H9 (cell line): Measurements from ENCODE around the gene NUP210L. TPM values are rescaled to one million over a fixed set of nuclear protein-coding genes. Genes with fewer than 3 reads are reported as not detected.

Experiments used
- DNase-seq: peaks from one replicate; pipeline ENCODE4 v3.0.0-alpha.2; 2017
- H2AFZ ChIP-seq: one replicate; pipeline ENCODE4 v1.6.1; 2013; ENCODE audit warnings: mild to moderate bottlenecking, low read length, control low read depth, moderate library complexity
- H2AK5ac ChIP-seq: 2 replicates; pipeline ENCODE4 v1.6.1; 2013; ENCODE audit warnings: low read length, control low read depth, mixed read lengths; ENCODE audit not compliant: insufficient read length
- H2BK120ac ChIP-seq: one replicate; pipeline ENCODE4 v1.6.1; 2013; ENCODE audit warnings: low read depth, mild to moderate bottlenecking, low read length, control low read depth, inconsistent platforms; ENCODE audit not compliant: poor library complexity, severe bottlenecking
- H2BK12ac ChIP-seq: 2 replicates; pipeline ENCODE4 v1.6.1; 2013; ENCODE audit warnings: low read length, control low read depth, mixed read lengths, low read depth; ENCODE audit not compliant: insufficient read length
- H2BK15ac ChIP-seq: 2 replicates; pipeline ENCODE4 v1.6.1; 2013; ENCODE audit warnings: low read depth, low read length, control low read depth
- H2BK20ac ChIP-seq: one replicate; pipeline ENCODE4 v1.6.1; 2013; ENCODE audit warnings: low read depth, mild to moderate bottlenecking, low read length, control low read depth, inconsistent platforms; ENCODE audit not compliant: poor library complexity, severe bottlenecking
- H2BK5ac ChIP-seq: 2 replicates; pipeline ENCODE4 v1.6.1; 2013; ENCODE audit warnings: low read length, control low read depth, mixed read lengths; ENCODE audit not compliant: insufficient read length
- H3K14ac ChIP-seq: 2 replicates; pipeline ENCODE4 v1.6.1; 2013; ENCODE audit warnings: low read length, control low read depth; ENCODE audit not compliant: insufficient read depth
- H3K18ac ChIP-seq: 2 replicates; pipeline ENCODE4 v1.6.1; 2013; ENCODE audit warnings: low read depth, mild to moderate bottlenecking, mixed read lengths, low read length, control low read depth; ENCODE audit not compliant: insufficient read length
- H3K23ac ChIP-seq: 2 replicates; pipeline ENCODE4 v1.6.1; 2013; ENCODE audit warnings: low read length, control low read depth, mixed read lengths, low read depth; ENCODE audit not compliant: insufficient read length
- H3K23me2 ChIP-seq: 2 replicates; pipeline ENCODE4 v1.6.1; 2013; ENCODE audit warnings: low read depth, mild to moderate bottlenecking, mixed read lengths, low read length, control low read depth; ENCODE audit not compliant: insufficient read length, poor library complexity, severe bottlenecking
- H3K27ac ChIP-seq: 2 replicates; pipeline ENCODE4 v1.5.1; 2013; ENCODE audit warnings: low read length, control low read depth, mixed read lengths, low read depth; ENCODE audit not compliant: insufficient read length
- H3K27me3 ChIP-seq: 2 replicates; pipeline ENCODE4 v1.6.1; 2013; ENCODE audit warnings: low read length, control low read depth, inconsistent platforms; ENCODE audit not compliant: insufficient read depth
- H3K4ac ChIP-seq: 2 replicates; pipeline ENCODE4 v1.6.1; 2013; ENCODE audit warnings: low read depth, mild to moderate bottlenecking, control low read depth, inconsistent platforms, low read length, moderate library complexity
- H3K4me1 ChIP-seq: 2 replicates; pipeline ENCODE4 v1.6.1; 2013; ENCODE audit warnings: low read length, control low read depth, inconsistent platforms; ENCODE audit not compliant: insufficient read depth
- H3K4me2 ChIP-seq: 2 replicates; pipeline ENCODE4 v1.6.1; 2013; ENCODE audit warnings: low read length, control low read depth, mixed read lengths; ENCODE audit not compliant: insufficient read length, insufficient read depth
- H3K56ac ChIP-seq: 2 replicates; pipeline ENCODE4 v1.6.1; 2013; ENCODE audit warnings: low read depth, mild to moderate bottlenecking, mixed read lengths, low read length, control low read depth; ENCODE audit not compliant: insufficient read length
- H3K79me1 ChIP-seq: 2 replicates; pipeline ENCODE4 v1.6.1; 2013; ENCODE audit warnings: low read depth, mild to moderate bottlenecking, moderate library complexity, low read length, control low read depth, inconsistent platforms; ENCODE audit not compliant: insufficient read depth, poor library complexity, severe bottlenecking
- H3K79me2 ChIP-seq: 2 replicates; pipeline ENCODE4 v1.6.1; 2013; ENCODE audit warnings: low read length, control low read depth, inconsistent platforms; ENCODE audit not compliant: insufficient read depth
- H3K9ac ChIP-seq: 2 replicates; pipeline ENCODE4 v1.6.1; 2013; ENCODE audit warnings: low read length, control low read depth, mixed read lengths; ENCODE audit not compliant: insufficient read length; ENCODE audit errors: extremely low read depth
- H3K9me3 ChIP-seq: one replicate; pipeline ENCODE4 v1.6.1; 2013; ENCODE audit warnings: low read depth, low read length, inconsistent platforms; ENCODE audit not compliant: control insufficient read depth
- H3T11ph ChIP-seq: one replicate; pipeline ENCODE4 v1.6.1; 2013; ENCODE audit warnings: mild to moderate bottlenecking, low read length, control low read depth, inconsistent platforms
- H4K20me1 ChIP-seq: one replicate; pipeline ENCODE4 v1.6.1; 2013; ENCODE audit not compliant: control insufficient read depth, insufficient read length, insufficient read depth
- H4K5ac ChIP-seq: 2 replicates; pipeline ENCODE4 v1.6.1; 2013; ENCODE audit warnings: low read depth, mild to moderate bottlenecking, mixed read lengths, low read length, control low read depth; ENCODE audit not compliant: insufficient read length
- H4K8ac ChIP-seq: replicated peaks from 2 replicates; pipeline ENCODE4 v1.6.1; 2013; ENCODE audit warnings: low read length, control low read depth, mixed read lengths, low read depth; ENCODE audit not compliant: insufficient read length
- H4K91ac ChIP-seq: 2 replicates; pipeline ENCODE4 v1.6.1; 2013; ENCODE audit warnings: low read depth, mild to moderate bottlenecking, moderate library complexity, mixed read lengths, low read length, control low read depth; ENCODE audit not compliant: insufficient read length
- H3K27ac Mint-ChIP-seq, 3 experiments: 2 replicates in 2 of 3; 3 replicates in 1 of 3; pipeline ENCODE4 v1.8.0; 2020 to 2021; ENCODE audit warnings: mixed read lengths in 3 of 3, mild to moderate bottlenecking in 1 of 3, moderate library complexity in 1 of 3
- H3K27me3 Mint-ChIP-seq: 2 replicates; pipeline ENCODE4 v1.8.0; 2021; ENCODE audit warnings: low read depth, mild to moderate bottlenecking, moderate library complexity, mixed read lengths
- H3K36me3 Mint-ChIP-seq, 3 experiments: 2 replicates in 2 of 3; 3 replicates in 1 of 3; pipeline ENCODE4 v1.8.0; 2020 to 2021; ENCODE audit warnings: low read depth in 3 of 3, mixed read lengths in 3 of 3; ENCODE audit not compliant: insufficient read depth in 1 of 3
- H3K4me1 Mint-ChIP-seq, 2 experiments: 2 replicates each; pipeline ENCODE4 v1.8.0; 2020; ENCODE audit warnings: mixed read lengths in 2 of 2
- H3K4me3 Mint-ChIP-seq, 2 experiments: 2 replicates in 1 of 2; 3 replicates in 1 of 2; pipeline ENCODE4 v1.8.0; 2020 to 2021; ENCODE audit warnings: mild to moderate bottlenecking in 2 of 2, mixed read lengths in 2 of 2, moderate library complexity in 1 of 2
- H3K9me3 Mint-ChIP-seq, 2 experiments: 2 replicates in 1 of 2; 3 replicates in 1 of 2; pipeline ENCODE4 v1.8.0; 2020; ENCODE audit warnings: mild to moderate bottlenecking in 2 of 2, mixed read lengths in 2 of 2, moderate library complexity in 1 of 2
- CTCF ChIP-seq: fragments of 200-600 bp; sonication (generic); conservative IDR thresholded peaks from 3 replicates; pipeline ENCODE4 v1.8.0; 2021; ENCODE audit warnings: antibody characterized with exemption, mild to moderate bottlenecking
- WGBS: extraction: QIAGEN DNeasy Blood & Tissue Kit; methylation state at CpG from one replicate; pipeline ENCODE4 v1.1.7; 2013; ENCODE audit warnings: missing lambda C conversion rate, low lambda C conversion rate, mixed read lengths; ENCODE audit not compliant: insufficient read length; ENCODE audit errors: extremely low coverage; 5-methylcytosine and 5-hydroxymethylcytosine counted together
- total RNA-seq: library from RNA; stranded (reverse); gene quantifications from 2 replicates; pipeline ENCODE4 v1.2.1, GENCODE V29; 2021

The NUP210L gene
- total RNA-seq, 1 experiment from 2014 or later: 0.04 TPM

DNA sequence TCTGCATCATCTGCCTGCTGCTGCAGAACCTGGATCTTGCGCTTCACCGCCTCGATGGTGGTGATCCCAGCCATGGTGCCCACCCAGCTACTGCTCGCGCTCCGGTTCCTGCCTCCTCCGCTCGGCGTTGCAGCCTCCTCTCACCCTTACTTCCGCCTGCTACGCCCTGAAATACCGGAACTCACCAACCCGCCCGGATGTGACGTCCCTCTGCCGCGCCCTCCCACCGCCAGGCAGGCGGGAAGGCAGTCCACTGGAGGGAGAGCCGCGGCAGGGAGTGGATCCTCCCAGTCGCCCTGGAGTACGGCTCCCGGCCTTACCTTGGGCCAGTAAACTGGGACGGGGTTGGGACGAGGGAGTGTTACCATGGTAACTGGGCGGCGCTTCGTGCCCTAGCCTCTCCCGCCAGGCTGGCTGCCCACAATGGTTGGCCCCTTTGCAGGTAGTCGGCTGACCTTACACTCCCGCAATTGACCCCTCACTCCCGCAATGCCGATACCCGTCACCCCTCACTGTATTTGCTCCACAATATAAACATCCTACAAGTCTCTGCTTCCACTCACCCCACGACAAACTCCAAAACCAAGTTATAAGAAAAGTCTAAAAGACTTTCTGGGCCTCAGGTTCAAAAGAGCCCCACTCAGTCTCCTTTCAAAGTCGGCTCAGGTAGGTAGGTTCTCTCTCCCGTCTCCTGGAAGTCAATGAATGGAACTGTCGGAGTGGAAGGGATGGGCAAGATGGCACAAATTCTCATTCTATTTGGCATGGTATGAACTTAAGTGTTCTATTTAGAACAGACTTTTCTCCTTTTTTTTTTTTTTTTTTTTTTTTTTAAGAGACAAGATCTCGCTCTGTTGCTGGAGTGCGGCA is 28.4 kb upstream of the NUP210L start:
- H3K79me1 ChIP-seq: peaks cover 3% of the 10 kb centered on the region
- H2AK5ac ChIP-seq: no peak overlapping the region
- H3K14ac ChIP-seq: no peak overlapping the region
- peaks cover 4% of the 10 kb centered on the region for H3K27me3 Mint-ChIP-seq
- H2BK12ac ChIP-seq: no peak overlapping the region
- H3K9me3 Mint-ChIP-seq: no peaks in the 10 kb centered on the region; a peak in 2 of 5 replicates
- peaks cover 25 to 38% (median 26%) of the 10 kb centered on the region in 3 experiments for H3K36me3 Mint-ChIP-seq
- peak overlapping the region; percentile 100 for H3K4me2 ChIP-seq
- H3K4ac ChIP-seq: no peak overlapping the region
- peaks cover 39% of the 10 kb centered on the region for H3K79me2 ChIP-seq
- H2AFZ ChIP-seq: no peak overlapping the region
- H3T11ph ChIP-seq: no peak overlapping the region
- H3K4me1 Mint-ChIP-seq: peaks cover 65 to 79% of the 10 kb centered on the region in 2 experiments
- no peak overlapping the region for H3K18ac ChIP-seq
- H3K23me2 ChIP-seq: peaks cover 9% of the 10 kb centered on the region
- H4K20me1 ChIP-seq: no peaks in the 10 kb centered on the region
- H3K56ac ChIP-seq: no peak overlapping the region
- no peaks in the 10 kb centered on the region for H3K9me3 ChIP-seq
- peak overlapping the region; percentile 100 for H3K27ac Mint-ChIP-seq
- H2BK15ac ChIP-seq: no peak overlapping the region
- no peak overlapping the region for H4K91ac ChIP-seq
- peaks cover 11% of the 10 kb centered on the region; the same call in 1 of the 2 replicates for H3K4me1 ChIP-seq
- TF ChIP-seq CTCF: no peak
- peak; percentile 100 for DNase-seq
- no peak overlapping the region for H4K5ac ChIP-seq
- H2BK120ac ChIP-seq: peak overlapping the region; percentile 25
- peak overlapping the region; percentile 100 for H3K4me3 Mint-ChIP-seq
- no peak overlapping the region for H2BK5ac ChIP-seq
- no peak overlapping the region for H4K8ac ChIP-seq
- H3K9ac ChIP-seq: peak overlapping the region; percentile 84
- H3K23ac ChIP-seq: no peak overlapping the region
- H2BK20ac ChIP-seq: no peak overlapping the region
- peak overlapping the region; percentile 81 for H3K27ac ChIP-seq
- no peaks in the 10 kb centered on the region; the same call in 1 of the 2 replicates for H3K27me3 ChIP-seq
- WGBS: no CpG with 5 or more reads among the region's 41 CpGs
